Right atrium auricular region (tissue), 2 donors: Measurements from ENCODE around the gene STRN4. TPM values are rescaled to one million over a fixed set of nuclear protein-coding genes. Genes with fewer than 3 reads are reported as not detected.

ENCODE experiments used
- DNase-seq: peaks from one replicate; pipeline ENCODE4 v3.0.0-alpha.2; 2019; ENCODE audit warnings: low spot score
- H3K27ac ChIP-seq, 2 donors: fragments of 200-600 bp; sonication (generic); 1 replicate in 1 of 2; 2 replicates in 1 of 2; pipeline ENCODE4 v1.5.1; 2016 to 2019
- H3K27me3 ChIP-seq, 2 donors: fragments of 200-600 bp; sonication (generic); one replicate each; pipeline versions ENCODE4 v1.5.1 to v1.6.0; 2017 to 2019
- H3K36me3 ChIP-seq: fragments of 200-600 bp; sonication (generic); one replicate; pipeline ENCODE4 v1.5.1; 2016
- H3K4me1 ChIP-seq, 2 donors: fragments of 200-600 bp; sonication (generic); one replicate each; pipeline versions ENCODE4 v1.5.1 to v1.6.0; 2017 to 2019
- H3K4me3 ChIP-seq, 2 donors: fragments of 200-600 bp; sonication (generic); 1 replicate in 1 of 2; 2 replicates in 1 of 2; pipeline ENCODE4 v1.5.1; 2017 to 2019; ENCODE audit warnings: mild to moderate bottlenecking in 1 of 2, moderate library complexity in 1 of 2
- H3K9me3 ChIP-seq, 2 donors: fragments of 200-600 bp; sonication (generic); one replicate each; pipeline ENCODE4 v1.5.1; 2019
- CTCF ChIP-seq, 2 donors: fragments of 200-600 bp; sonication (generic); IDR thresholded peaks; one replicate each; pipeline ENCODE4 v1.5.1; 2019; ENCODE audit warnings: antibody characterized with exemption in 2 of 2
- total RNA-seq, 2 donors: library from RNA; depleted of rRNA; stranded (reverse); fragments of >200 nt; gene quantifications; one replicate each; pipeline ENCODE4 v1.1.0, GENCODE V29; 2016

The STRN4 gene
- total RNA-seq, 2 donors from 2014 or later: 46.6 to 65.4 TPM

- peak; percentile 24 to 64 for TF ChIP-seq CTCF (IDR thresholded peaks at IDR 0.05)
- no peaks in the 10 kb centered on the region for H3K27me3 ChIP-seq
- H3K27ac ChIP-seq: no peak overlapping the region
- H3K4me1 ChIP-seq: peaks cover 0 to 10% of the 10 kb centered on the region in 2 donors
- no peaks in the 10 kb centered on the region for H3K9me3 ChIP-seq
- H3K36me3 ChIP-seq: peaks cover 24% of the 10 kb centered on the region
- no peak for DNase-seq
- H3K4me3 ChIP-seq: no peak overlapping the region
Measured at GRCh38 chr19:46753420-46754155, 7.3 kb upstream of the STRN4 start.

- Histone ChIP-seq H3K4me3 (no peak overlapping the region), H3K36me3 (peaks cover 20% of the 10 kb centered on the region), H3K27me3 (no peaks in the 10 kb centered on the region), H3K9me3 (no peaks in the 10 kb centered on the region), H3K4me1 (peaks cover 0 to 30% of the 10 kb centered on the region in 2 donors), H3K27ac (no peak overlapping the region)
- no peak for DNase-seq
- peak; percentile 70 to 80 for TF ChIP-seq CTCF (IDR thresholded peaks at IDR 0.05)
Measured at GRCh38 chr19:46748325-46749109, 2.3 kb upstream of the STRN4 start.

- peak within 1 kb of the TSS; percentile 98 to 99 for H3K4me3 ChIP-seq
- H3K36me3 ChIP-seq: peaks cover 1% of the 10 kb centered on the region
- no peak for TF ChIP-seq CTCF (IDR thresholded peaks at IDR 0.05)
- H3K27ac ChIP-seq: peak within 1 kb of the TSS; percentile 94 to 97
- no peaks in the 10 kb centered on the region for H3K27me3 ChIP-seq
- DNase-seq: no peak
- H3K9me3 ChIP-seq: no peaks in the 10 kb centered on the region
- peaks cover 0 to 54% of the 10 kb centered on the region in 2 donors for H3K4me1 ChIP-seq
Measured at GRCh38 chr19:46745521-46746280, 549 bp downstream of the STRN4 start, which contains the start of gene FKRP. TSS of gene FKRP (plus strand) at chr19:46746057. CDS start at chr19:46755451, 9,394 bp downstream.

DNA sequence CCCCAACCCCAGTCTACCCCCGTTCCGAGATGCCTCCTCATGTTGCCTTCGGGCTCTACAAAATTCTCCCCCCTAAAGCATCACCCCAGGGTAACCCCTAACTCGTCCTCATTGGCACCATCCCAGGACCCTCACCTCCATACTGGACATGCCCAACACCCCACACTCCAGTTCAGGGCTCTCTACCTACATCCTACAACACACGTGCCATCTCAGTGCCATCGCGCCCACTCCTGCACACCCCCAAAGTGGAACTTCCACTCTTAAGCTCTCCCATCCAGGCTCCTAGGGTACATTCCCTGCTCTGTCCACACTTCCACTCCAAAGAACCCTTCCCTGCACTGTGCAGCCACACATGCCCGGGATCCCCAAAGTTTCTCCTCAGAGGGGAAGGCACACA is 1.2 kb downstream of the STRN4 start:
- Histone ChIP-seq H3K27ac (peak overlapping the region in 1 of 2 donors; percentile 97), H3K27me3 (no peaks in the 10 kb centered on the region), H3K9me3 (no peaks in the 10 kb centered on the region), H3K4me1 (peaks cover 0 to 60% of the 10 kb centered on the region in 2 donors), H3K4me3 (peak overlapping the region; percentile 98 to 99), H3K36me3 (no peaks in the 10 kb centered on the region)
- DNase-seq: no peak
- TF ChIP-seq CTCF (IDR thresholded peaks at IDR 0.05): no peak

DNA sequence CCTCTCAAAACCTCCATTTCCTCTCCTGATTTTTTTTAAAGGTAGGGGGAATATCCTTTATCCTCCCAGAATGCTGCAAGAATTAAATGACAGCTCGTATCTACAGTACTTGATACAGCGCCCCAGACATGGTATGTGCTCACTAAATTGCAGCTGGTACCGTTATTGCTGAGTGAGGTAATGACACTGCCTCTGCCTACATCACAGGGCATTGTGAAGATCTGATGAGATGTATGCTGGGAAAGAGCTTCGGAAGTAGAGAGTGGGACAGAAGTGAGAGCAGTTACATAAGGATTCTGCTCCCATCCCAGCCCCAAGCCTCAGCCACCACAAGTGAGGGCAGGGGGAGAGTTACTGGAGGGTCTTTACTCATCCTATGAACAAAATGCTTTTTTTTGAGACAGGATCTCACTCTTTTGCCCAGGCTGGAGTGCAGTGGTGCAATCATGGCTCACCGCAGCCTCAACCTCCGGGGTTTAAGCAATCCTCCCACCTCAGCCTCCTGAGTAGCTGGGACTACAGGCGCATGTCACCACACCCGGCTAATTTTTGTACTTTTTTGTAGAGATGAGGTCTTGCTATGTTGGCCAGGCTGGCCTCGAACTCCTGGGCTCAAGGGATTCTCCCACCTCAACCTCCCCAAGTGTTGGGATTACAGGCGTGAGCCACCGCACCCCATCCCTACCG is 2.1 kb downstream of the STRN4 start:
- no peak overlapping the region for H3K27ac ChIP-seq
- H3K9me3 ChIP-seq: no peaks in the 10 kb centered on the region
- no peak for DNase-seq
- no peaks in the 10 kb centered on the region for H3K36me3 ChIP-seq
- no peak overlapping the region for H3K4me3 ChIP-seq
- no peaks in the 10 kb centered on the region for H3K27me3 ChIP-seq
- no peak for TF ChIP-seq CTCF (IDR thresholded peaks at IDR 0.05)
- H3K4me1 ChIP-seq: peaks cover 0 to 69% of the 10 kb centered on the region in 2 donors
